ENCODE data around the gene PRM1.
"Not testable (repeated sequence)": the region's sequence is repeated elsewhere in the genome, so short reads cannot be mapped to it uniquely, and the experiment has no call there.

The PRM1 gene

DNA sequence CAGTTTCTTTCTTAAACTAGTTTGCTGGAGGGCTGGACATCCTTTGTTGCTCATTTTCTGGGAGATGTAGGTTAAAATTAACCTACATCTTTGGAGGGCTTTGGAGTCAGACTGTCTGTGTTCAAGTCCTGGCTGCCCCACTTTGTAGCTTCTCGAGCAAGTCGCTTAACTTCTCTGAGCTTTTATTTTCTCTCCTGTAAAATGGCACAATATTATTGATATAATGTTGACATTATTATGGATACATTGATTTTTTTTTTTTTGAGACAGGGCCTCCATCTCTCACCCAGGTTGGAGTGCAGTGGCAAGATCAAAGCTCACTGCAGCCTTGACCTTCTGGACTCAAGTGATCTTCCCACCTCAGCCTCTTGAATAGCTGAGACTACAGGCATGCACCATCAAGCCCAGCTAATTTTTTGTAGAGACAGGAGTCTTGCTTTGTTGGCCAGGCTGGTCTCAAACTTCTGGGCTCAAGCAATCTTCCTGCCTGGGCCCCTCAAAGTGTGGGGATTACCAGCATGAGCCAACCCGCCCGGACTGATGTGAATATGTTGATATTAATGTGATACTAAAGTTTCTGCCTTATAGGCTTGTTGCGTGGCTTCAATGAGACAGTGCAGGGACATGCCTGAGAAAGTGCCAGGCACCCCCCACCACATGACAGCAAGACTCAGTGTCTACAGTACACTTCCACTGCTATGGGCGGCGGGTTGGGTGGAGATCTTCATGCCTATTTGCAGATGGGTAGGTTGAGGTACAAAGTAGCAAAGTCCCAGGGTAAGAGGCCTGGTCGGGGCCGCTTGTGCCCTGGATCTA, 32.6 kb upstream of the PRM1 start:
- DNase-seq, result no peak

- no peak for DNase-seq
Observed at GRCh38 chr16:11312718-11313492, 31.8 kb upstream of the PRM1 start.

DNA sequence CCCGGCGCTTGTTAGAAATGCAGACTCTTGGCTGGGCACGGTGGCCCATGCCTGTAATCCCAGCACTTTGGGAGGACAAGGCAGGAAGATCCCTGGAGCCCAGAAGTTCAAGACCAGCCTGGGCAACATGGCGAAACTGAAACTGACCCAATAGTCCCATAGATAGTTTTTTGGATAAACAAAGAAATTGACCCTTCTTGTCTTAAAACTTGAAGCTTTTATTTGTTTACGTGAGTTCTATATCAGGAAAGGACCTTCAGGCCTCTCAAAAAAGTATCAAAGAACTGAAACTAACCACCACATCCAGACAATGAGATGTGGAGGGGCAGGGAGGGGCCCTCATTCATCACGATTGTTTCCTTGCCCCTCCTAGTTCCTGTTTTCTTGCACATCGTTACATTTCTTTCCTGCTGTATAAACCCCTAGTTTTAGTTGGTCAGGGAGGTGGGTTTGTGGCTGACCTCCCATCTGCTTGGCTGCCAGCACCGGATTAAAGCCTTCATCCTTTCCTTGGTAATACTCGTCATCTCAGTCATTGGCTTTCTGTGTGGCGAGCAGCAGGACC, 29.9 kb upstream of the PRM1 start:
- DNase-seq, result no peak

GRCh38 chr16:11310634-11310977, 29.5 kb upstream of the PRM1 start:
- DNase-seq, result no peak

- DNase-seq, result no peak
Observed at GRCh38 chr16:11309895-11310633, 28.9 kb upstream of the PRM1 start.

DNA sequence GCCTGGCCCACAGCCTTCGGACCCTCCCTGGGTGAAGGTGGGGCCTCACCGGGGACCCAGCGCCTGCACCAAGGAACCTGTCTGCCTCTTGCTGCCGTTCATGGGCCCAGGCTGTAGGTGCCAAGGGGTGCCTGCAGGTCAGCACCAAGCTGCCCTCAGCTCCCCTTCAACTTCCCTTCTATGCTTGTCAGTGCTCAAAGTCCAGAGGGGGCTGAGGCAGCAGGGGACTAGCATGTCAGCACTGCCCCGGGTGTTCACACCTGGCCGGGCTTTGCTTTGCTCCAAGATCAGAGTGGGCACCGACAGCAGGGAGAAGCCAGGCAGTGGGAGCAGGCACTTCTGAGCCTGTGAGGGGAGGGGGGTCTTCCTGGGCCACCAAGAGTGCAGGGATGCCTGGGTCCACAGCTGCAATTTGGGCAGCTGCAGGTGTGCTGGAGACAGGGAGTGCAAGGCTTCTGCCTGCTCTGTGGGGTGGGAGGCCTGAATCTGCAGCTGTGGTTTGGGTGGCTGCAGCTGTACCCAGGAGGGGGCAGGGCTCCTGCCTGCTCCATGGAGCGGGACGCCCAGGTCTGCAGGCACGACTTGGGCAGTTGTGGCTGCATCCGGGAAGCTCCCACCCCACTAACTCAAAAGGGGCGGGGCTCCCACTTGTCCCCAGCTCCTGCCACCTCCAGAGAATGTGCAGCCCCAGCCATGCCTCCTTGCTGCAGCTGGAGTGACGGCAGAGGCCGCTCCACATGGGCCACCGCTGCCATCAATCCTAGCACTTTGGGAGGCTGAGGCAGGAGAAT, 27.6 kb upstream of the PRM1 start:
- DNase-seq, result no peak

GRCh38 chr16:11307639-11308492, 26.7 kb upstream of the PRM1 start:
- DNase-seq, result no peak

- DNase-seq, result no peak
Observed at GRCh38 chr16:11306997-11307638, 26.0 kb upstream of the PRM1 start.

DNA sequence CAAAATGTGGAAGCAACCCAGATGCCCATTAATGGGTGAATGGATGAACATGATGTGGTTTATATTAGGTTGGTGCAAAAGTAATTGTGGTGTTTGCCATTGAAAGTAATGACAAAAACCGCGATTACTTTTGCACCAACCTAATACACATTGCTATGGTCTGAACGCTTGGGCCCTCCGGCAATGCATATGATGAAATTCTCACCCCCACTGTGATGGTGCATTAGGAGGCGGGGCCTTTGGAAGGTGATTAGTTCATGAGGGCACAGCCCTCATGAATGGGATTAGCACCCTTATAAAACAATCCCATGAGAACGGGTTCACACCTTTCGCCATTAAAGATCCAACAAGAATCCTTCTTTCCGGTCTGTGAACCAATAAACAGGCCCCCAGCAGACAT, 25.3 kb upstream of the PRM1 start:
- DNase-seq, result no peak

DNA sequence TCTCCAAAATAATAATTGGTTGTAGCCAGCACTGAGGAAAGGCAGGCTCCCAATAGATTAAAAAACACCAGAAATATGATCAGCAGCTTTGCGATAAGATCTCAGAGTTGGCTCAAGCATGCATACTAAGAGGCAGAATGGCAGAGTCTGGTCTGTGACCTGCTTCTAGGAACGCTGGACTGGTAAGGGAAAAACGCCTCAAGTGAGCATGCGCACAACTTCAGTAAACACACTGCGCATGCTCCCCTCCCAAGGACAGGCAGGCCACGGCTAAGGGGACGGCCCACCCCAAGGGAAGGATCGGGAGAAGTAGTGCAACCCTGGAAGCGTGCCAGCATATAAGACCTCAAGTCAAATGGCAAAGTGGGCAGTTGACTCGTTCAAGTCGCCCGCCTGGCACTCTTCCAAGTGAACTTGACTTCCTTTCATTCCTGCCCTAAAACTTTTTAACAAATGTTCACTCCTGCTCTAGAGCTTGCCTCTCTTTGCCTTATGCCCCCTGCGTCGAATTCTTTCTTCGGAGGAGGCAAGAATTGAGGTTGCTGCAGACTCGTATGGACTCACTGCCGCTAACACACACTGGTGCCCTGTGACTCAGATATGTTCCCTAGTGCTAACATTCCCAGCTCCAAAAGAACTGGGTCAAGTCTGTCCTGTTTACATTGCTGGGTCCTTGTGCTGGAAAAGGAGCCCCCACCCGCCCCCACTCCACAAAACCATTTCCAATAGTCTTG, 22.4 kb upstream of the PRM1 start:
- no peak for DNase-seq

DNA sequence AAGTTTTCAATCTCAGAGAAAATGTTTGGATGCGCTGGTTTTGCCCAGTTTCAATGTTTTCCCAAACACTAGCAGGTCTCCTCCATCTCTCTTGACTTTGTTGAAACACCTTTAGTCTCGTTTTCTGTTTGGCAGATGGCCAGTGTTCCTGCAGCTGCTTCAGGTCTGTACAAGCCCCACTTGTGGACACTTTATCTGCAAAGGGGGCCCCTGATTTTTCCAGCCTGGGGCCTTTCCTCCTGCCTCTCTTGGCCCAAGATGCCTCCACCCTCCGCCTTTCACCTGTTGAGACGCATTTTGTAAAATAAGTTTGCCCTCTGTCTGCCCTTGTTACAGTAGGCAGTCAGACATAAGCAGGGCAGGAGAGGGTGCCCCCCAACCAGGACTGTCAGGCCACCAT, 21.8 kb upstream of the PRM1 start:
- no peak for DNase-seq

DNA sequence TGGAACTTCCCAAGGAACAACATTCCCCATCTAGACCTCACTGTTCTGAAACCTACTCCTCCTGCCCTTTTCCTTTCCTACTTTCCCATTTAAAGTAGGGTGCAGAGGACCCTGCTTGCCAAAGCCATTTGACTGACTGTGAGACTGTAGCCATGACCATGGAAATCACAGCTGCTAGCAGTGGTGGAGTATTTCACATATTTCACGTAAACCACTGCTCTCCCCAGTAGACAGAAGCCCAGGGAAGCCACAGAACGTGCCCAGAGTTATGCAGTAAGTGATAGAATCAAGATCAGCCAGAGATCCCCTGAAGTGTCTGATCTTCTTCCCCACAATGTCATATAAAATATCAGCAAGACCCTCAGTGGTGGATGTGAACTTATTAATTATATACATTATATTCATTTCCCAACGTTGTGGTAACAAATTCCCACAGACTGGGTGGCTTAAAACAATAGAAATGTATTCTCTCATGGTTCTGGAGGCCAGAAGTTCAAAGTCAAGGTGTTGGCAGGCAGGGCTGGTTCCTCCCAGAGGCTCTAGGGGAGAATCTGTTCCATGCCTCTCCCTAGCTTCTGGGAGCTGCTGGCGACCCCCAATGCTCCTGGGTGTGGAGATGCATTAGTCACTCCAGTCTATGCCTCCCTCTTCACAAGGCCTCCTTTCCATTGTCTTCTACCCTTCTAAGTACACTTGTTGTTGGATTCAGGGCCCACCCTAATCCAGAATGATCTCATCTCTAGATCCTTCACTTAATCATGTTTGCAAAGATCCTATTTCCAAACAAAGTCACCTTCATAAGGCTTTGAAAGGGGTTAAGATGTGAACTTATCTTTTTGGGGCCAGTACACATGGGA, 20.7 kb upstream of the PRM1 start:
- no peak for DNase-seq

DNA sequence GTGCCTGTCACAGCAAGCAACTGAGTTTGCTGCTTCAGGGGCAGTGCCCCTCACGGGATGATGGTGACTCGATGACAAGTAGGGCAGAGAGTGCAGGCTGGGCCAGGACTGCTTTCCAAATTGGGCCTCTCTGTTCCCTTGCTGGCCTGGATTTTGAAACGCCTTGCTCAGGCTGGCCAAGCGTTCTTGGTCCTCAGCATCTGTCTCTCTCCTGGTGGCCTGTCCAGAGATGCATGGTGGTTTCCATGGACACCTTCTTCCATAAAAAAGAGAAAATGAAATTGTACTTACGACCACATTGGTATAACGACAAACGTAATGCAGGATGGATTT, 19.4 kb upstream of the PRM1 start:
- DNase-seq, result no peak

DNA sequence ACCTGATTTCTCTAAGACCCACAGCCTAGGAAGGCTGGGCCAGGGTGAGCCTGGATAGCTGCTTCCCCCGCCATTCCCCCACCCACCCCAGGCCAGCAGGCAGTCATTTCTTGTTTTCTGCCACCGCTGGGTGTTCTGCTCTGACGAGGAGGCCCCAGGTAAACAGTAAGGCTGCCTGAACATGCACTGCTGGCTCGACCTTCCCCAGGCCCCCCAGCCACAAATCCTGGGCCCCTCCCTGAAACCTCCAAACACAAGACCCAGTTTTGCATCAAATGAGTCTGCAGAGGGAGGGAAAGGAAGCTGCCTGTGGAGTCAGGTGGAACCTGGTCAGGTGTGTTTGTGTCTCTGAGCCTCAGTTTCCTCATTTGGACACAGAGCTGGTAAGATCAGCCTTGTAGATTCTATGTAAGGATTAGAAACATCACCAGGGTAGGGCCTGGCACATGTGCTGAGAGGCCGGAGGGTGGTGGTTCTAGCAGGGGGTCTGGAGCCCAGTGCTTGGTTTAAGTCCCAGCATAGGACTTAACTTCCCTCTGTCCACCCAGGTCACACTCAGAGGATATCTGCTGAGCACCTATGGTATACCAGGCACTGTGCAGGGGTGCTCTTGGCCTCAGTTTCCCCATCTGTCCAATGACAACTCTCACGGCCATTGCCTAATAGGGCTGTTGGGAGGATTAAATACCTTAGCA, 18.9 kb upstream of the PRM1 start:
- DNase-seq, result no peak

GRCh38 chr16:11298950-11299547, 17.9 kb upstream of the PRM1 start:
- not testable (repeated sequence) for DNase-seq

GRCh38 chr16:11298143-11298900, 17.2 kb upstream of the PRM1 start:
- DNase-seq, result no peak

DNA sequence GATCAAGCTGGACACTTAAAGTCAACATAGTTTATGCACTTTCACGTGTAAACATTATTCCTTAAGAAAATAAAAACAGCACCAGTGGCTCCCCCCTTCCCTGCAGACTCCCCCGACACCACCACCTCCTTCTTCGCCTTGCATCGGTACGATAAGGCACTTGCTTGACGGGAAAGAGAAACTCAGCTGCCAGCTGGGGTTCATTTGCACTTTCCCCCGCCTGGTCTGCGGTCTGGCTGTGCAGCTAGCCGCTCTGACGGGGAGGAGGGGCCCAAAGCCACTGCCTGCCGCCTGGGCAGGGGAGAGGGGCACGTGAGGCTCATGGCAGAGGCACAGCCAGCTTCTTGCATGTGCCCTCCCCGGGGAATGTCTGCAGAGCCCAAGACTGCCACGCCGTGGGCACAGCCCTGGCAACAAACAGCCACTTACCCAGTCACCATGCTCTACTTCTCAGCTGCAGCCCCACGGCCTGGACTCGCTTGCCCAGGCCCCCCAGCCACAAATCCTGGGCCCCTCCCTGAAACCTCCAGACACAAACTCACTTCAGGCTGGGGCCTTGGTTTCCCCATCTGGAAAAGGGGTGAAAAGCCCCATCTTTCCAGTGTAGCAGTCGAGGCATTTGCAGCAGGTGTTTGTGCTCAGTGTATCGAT, 16.5 kb upstream of the PRM1 start:
- peak; percentile 50 for DNase-seq
